GM12878 (cell line): Measurements from ENCODE around the gene RAD23B. TPM values are rescaled to one million over a fixed set of nuclear protein-coding genes. Genes with fewer than 3 reads are reported as not detected.

Experiments used
- ATAC-seq: fragments of 200-7000 bp; cut with Tn5 transposase; 3 replicates; pipeline ENCODE4 v1.9.1; 2020; ENCODE audit warnings: mild to moderate bottlenecking, moderate library complexity
- BruUV-seq: library from RNA; stranded (reverse); fragments of 400-500 nt; replicated peaks from 2 replicates; lab custom pipeline; 2021; lab: Mats Ljungman, UMichigan
- CTCF ChIA-PET: fragments of 300-600 bp; sonication (Branson Sonifier 250); formaldehyde crosslinking; extraction: SDS; loops from one replicate; lab custom pipeline; 2021; ENCODE audit warnings: inconsistent platforms; lab: Yijun Ruan, JAX
- POLR2A ChIA-PET: fragments of 350-600 bp; formaldehyde crosslinking; extraction: SDS; loops from one replicate; lab custom pipeline; 2021; ENCODE audit warnings: inconsistent platforms; lab: Charles Lee
- RAD21 ChIA-PET: fragments of 300-600 bp; sonication (Branson Sonifier 250); formaldehyde crosslinking; loops from one replicate; lab custom pipeline; 2023; ENCODE audit warnings: antibody characterized with exemption; ENCODE audit not compliant: unreplicated experiment; lab: Charles Lee
- SMC1A ChIA-PET: fragments of 300-600 bp; sonication (Branson Sonifier 250); formaldehyde crosslinking; loops from one replicate; lab custom pipeline; 2023; ENCODE audit not compliant: unreplicated experiment, uncharacterized antibody; lab: Charles Lee
- DNase-seq: peaks from one replicate; pipeline ENCODE4 v3.0.0-alpha.2; 2011; ENCODE audit warnings: low read depth, low spot score
- FAIRE-seq: peaks from 3 replicates; lab custom pipeline; 2011; peaks lifted over from hg19 to GRCh38; lab: Jason Lieb, UNC
- H2AFZ ChIP-seq: 2 replicates; pipeline ENCODE4 v1.6.0; 2011; ENCODE audit warnings: low read depth, low read length, control low read depth; ENCODE audit not compliant: control insufficient read depth
- H3K27ac ChIP-seq: 2 replicates; pipeline ENCODE4 v1.5.1; 2011; ENCODE audit warnings: control low read depth; ENCODE audit not compliant: control insufficient read depth, insufficient read depth
- H3K27me3 ChIP-seq, 2 experiments: replicated peaks in 1 of 2; 2 replicates each; pipeline versions ENCODE4 v1.6.0 to v1.6.1; 2011; ENCODE audit warnings: low read length in 1 of 2; ENCODE audit not compliant: control insufficient read depth in 2 of 2, insufficient read depth in 2 of 2
- H3K36me3 ChIP-seq, 2 experiments: 2 replicates each; pipeline ENCODE4 v1.5.1; 2011; ENCODE audit warnings: low read length in 1 of 2; ENCODE audit not compliant: control insufficient read depth in 2 of 2, insufficient read depth in 2 of 2
- H3K4me1 ChIP-seq: 2 replicates; pipeline ENCODE4 v1.6.1; 2011; ENCODE audit warnings: mild to moderate bottlenecking, low read length, moderate library complexity, mixed read lengths; ENCODE audit not compliant: control insufficient read depth, insufficient read depth
- H3K4me2 ChIP-seq: 2 replicates; pipeline ENCODE4 v1.6.0; 2011; ENCODE audit warnings: control low read depth; ENCODE audit not compliant: control insufficient read depth, insufficient read depth
- H3K4me3 ChIP-seq: fragments of 200-600 bp; sonication (generic); 2 replicates; pipeline ENCODE4 v1.5.1; 2016
- H3K79me2 ChIP-seq: 2 replicates; pipeline ENCODE4 v1.6.0; 2011; ENCODE audit warnings: low read length; ENCODE audit not compliant: control insufficient read depth, insufficient read depth
- H3K9ac ChIP-seq: 2 replicates; pipeline ENCODE4 v1.8.0; 2011; ENCODE audit warnings: low read length, control low read depth, mixed read lengths; ENCODE audit not compliant: control insufficient read depth, insufficient read depth
- H3K9me3 ChIP-seq: replicated peaks from 3 replicates; pipeline ENCODE4 v1.5.1; 2011; ENCODE audit warnings: mild to moderate bottlenecking, low read length; ENCODE audit not compliant: control insufficient read depth, insufficient read depth
- H4K20me1 ChIP-seq: 2 replicates; pipeline ENCODE4 v1.6.0; 2011; ENCODE audit not compliant: control insufficient read depth, insufficient read depth
- BCLAF1 ChIP-seq: fragments of 450-650 bp; IDR thresholded peaks from 2 replicates; pipeline ENCODE4 v1.6.1; 2017; ENCODE audit warnings: antibody characterized with exemption, mild to moderate bottlenecking, moderate library complexity
- EP300 ChIP-seq, 2 experiments: fragments of 150-350 bp in 1 of 2; IDR thresholded peaks; 2 replicates each; pipeline ENCODE4 v1.6.1; 2011 to 2012; ENCODE audit warnings: low read depth in 2 of 2, low read length in 2 of 2, borderline replicate concordance in 1 of 2, improper control_type of control experiment in 1 of 2, inconsistent platforms in 1 of 2; ENCODE audit not compliant: control insufficient read depth in 1 of 2
- POLR2A ChIP-seq: IDR thresholded peaks from 2 replicates; pipeline ENCODE4 v1.6.1; 2011; ENCODE audit warnings: low read depth, mild to moderate bottlenecking, low read length
- SMAD1 ChIP-seq: fragments of 450-650 bp; IDR thresholded peaks from 2 replicates; pipeline ENCODE4 v1.6.1; 2018; ENCODE audit warnings: mild to moderate bottlenecking, low read depth; ENCODE audit not compliant: partially characterized antibody
- SP1 ChIP-seq: IDR thresholded peaks from one replicate; pipeline ENCODE4 v1.6.1; 2011; ENCODE audit warnings: low read depth, low read length
- WGBS: methylation state at CpG from one replicate; pipeline ENCODE4 v1.1.6; 2016; ENCODE audit warnings: low lambda C conversion rate; ENCODE audit not compliant: insufficient replicate concordance, insufficient coverage; ENCODE audit errors: missing lambda C conversion rate; 5-methylcytosine and 5-hydroxymethylcytosine counted together
- in situ Hi-C: fragments of 300-500 bp; cut with MboI; formaldehyde crosslinking; loops from 9 replicates; pipeline ENCODE4 v1.14.3; 2018; ENCODE audit warnings: mixed read lengths
- intact Hi-C: fragments of 100-400 bp; cut with micrococcal nuclease; formaldehyde crosslinking; loops from one replicate; pipeline ENCODE4 v1.14.2; 2022; ENCODE audit not compliant: unreplicated experiment
- polyA plus RNA-seq, 11 experiments: library from polyadenylated mRNA; depleted of rRNA in 4 of 11; unstranded in 6 of 11; stranded (reverse) in 5 of 11; fragments of >200 nt; fragmentation: Nextera tagmentation in 4 of 11; fragmentation: Illumina TruSeq in 1 of 11; extraction: Ambion mirVana in 4 of 11; extraction: Trizol in 1 of 11; gene quantifications; 1 replicate in 1 of 11; 2 replicates in 10 of 11; pipeline versions ENCODE4 v1.2.1 to v1.2.3, GENCODE V29; 2011 to 2016; ENCODE audit warnings: inconsistent platforms in 2 of 11, missing spikeins in 2 of 11, low read depth in 1 of 11
- total RNA-seq, 4 experiments: library from RNA; depleted of rRNA in 3 of 4; stranded (reverse); fragments of >200 nt in 3 of 4; fragmentation: Illumina TruSeq in 1 of 4; extraction: Trizol in 1 of 4; gene quantifications; 2 replicates each; pipeline versions ENCODE4 v1.2.1 to v1.2.3, GENCODE V29; 2013 to 2021

RAD23B gene
- total and polyA plus RNA-seq, 10 of the 15 experiments (the other 5 are each of a cell fraction or from before 2014, with no cell fraction given), result 10.3 to 256 (median 54.6) TPM

GRCh38 chr9:107336718-107337360 is 53.8 kb downstream of the RAD23B start:
- TF ChIP-seq POLR2A, result peak; percentile 37; the same call in 1 of the 2 replicates
- no peak for TF ChIP-seq EP300 (IDR thresholded peaks at IDR 0.05; ENCODE audit: borderline replicate concordance in 1 of 2, control insufficient read depth in 1 of 2, low read depth in 2 of 2, low read length in 2 of 2)
- RAD21 ChIA-PET, result no interaction called here
- Histone ChIP-seq H3K4me3 (no peak overlapping the region), H3K4me1 (peaks cover 4% of the 10 kb centered on the region; the same call in 1 of the 2 replicates), H3K36me3 (peaks cover 4 to 17% of the 10 kb centered on the region in 2 experiments), H3K9me3 (no peaks in the 10 kb centered on the region), H3K4me2 (no peak overlapping the region), H3K27ac (no peak overlapping the region), H4K20me1 (no peaks in the 10 kb centered on the region), H3K9ac (no peak overlapping the region), H3K27me3 (no peaks in the 10 kb centered on the region), H2AFZ (no peak overlapping the region), H3K79me2 (no peaks in the 10 kb centered on the region)
- no peak for DNase-seq
- ATAC-seq, result no peak
- no peak for FAIRE-seq
- in situ Hi-C loops (no loop called here), intact Hi-C loops (no loop called here)
- SMC1A ChIA-PET, result interaction anchor here (0.6 to 3.1 kb wide), 10 partner anchors 8 to 1594 kb away, joined by 3 to 15 read pairs (median 4); no protein-coding TSS in a partner anchor
- POLR2A ChIA-PET, result no interaction called here
- WGBS, result 89% methylated on average over 6 of the region's 6 CpGs
- no TSS peak for BruUV-seq
- CTCF ChIA-PET, result interaction anchor here (0.6 to 1.5 kb wide), 4 partner anchors 8 to 179 kb away, joined by 3 to 4 read pairs (median 4); no protein-coding TSS in a partner anchor

GRCh38 chr9:107337676-107338590 is 54.9 kb downstream of the RAD23B start:
- ChIA-PET POLR2A (no interaction called here), SMC1A (interaction anchor here (0.7 to 3.1 kb wide), 9 partner anchors 9 to 179 kb away, joined by 3 to 15 read pairs (median 4); no protein-coding TSS in a partner anchor), CTCF (interaction anchor here (0.5 to 1.7 kb wide), 9 partner anchors 9 to 1077 kb away, joined by 3 to 5 read pairs (median 4); no protein-coding TSS in a partner anchor), RAD21 (interaction anchor here (0.9 to 2.0 kb wide), 2 partner anchors 78 to 200 kb away, joined by 3 to 4 read pairs; no protein-coding TSS in a partner anchor)
- Histone ChIP-seq H3K4me1 (peaks cover 4% of the 10 kb centered on the region; the same call in 1 of the 2 replicates), H3K4me3 (no peak overlapping the region), H3K4me2 (no peak overlapping the region), H3K27ac (no peak overlapping the region), H3K27me3 (no peaks in the 10 kb centered on the region), H2AFZ (no peak overlapping the region), H3K9me3 (no peaks in the 10 kb centered on the region), H3K9ac (no peak overlapping the region), H3K79me2 (no peaks in the 10 kb centered on the region), H3K36me3 (peaks cover 2 to 9% of the 10 kb centered on the region in 2 experiments; a peak in 2 of 4 replicates), H4K20me1 (no peaks in the 10 kb centered on the region)
- intact Hi-C loops, result no loop called here
- DNase-seq (no peak), FAIRE-seq (no peak), ATAC-seq (no peak)
- WGBS, result 97% methylated on average over 16 of the region's 16 CpGs
- no TSS peak for BruUV-seq
- TF ChIP-seq SMAD1, result no peak
- no peak for TF ChIP-seq SP1
- no peak for TF ChIP-seq BCLAF1
- in situ Hi-C loops, result no loop called here
